Mesothelial cell of epicardium (in vitro differentiated cells): ENCODE data around the gene SLC35F2. TPM values are rescaled to one million over a fixed set of nuclear protein-coding genes. Genes with fewer than 3 reads are reported as not detected.

Source experiments
- DNase-seq, 2 experiments: peaks; one replicate each; pipeline ENCODE4 v3.0.0; 2021; ENCODE audit warnings: low spot score in 2 of 2; ENCODE audit not compliant: unreplicated experiment in 2 of 2
- H3K27ac Mint-ChIP-seq: 2 replicates; pipeline ENCODE4 v1.8.0; 2021; ENCODE audit warnings: mixed read lengths
- H3K27me3 Mint-ChIP-seq: 2 replicates; pipeline ENCODE4 v1.8.0; 2021; ENCODE audit warnings: low read depth, mixed read lengths
- H3K36me3 Mint-ChIP-seq: 2 replicates; pipeline ENCODE4 v1.8.0; 2021; ENCODE audit warnings: mixed read lengths
- H3K4me1 Mint-ChIP-seq: 2 replicates; pipeline ENCODE4 v1.8.0; 2021; ENCODE audit warnings: mixed read lengths
- H3K4me3 Mint-ChIP-seq: 2 replicates; pipeline ENCODE4 v1.8.0; 2021; ENCODE audit warnings: mild to moderate bottlenecking, moderate library complexity, mixed read lengths
- H3K9me3 Mint-ChIP-seq: 2 replicates; pipeline ENCODE4 v1.8.0; 2021; ENCODE audit warnings: mixed read lengths
- CTCF ChIP-seq: fragments of 200-600 bp; sonication (generic); IDR thresholded peaks from one replicate; pipeline ENCODE4 v1.5.0; 2021; ENCODE audit warnings: antibody characterized with exemption; ENCODE audit not compliant: unreplicated experiment
- total RNA-seq: library from RNA; stranded (reverse); gene quantifications from 3 replicates; pipeline ENCODE4 v1.2.1, GENCODE V29; 2021

The SLC35F2 gene
- total RNA-seq, 1 donor from 2014 or later, result 12.7 TPM

- Mint-ChIP-seq H3K4me1 (peaks cover 2% of the 10 kb centered on the region), H3K4me3 (no peak overlapping the region), H3K27ac (no peak overlapping the region), H3K9me3 (no peaks in the 10 kb centered on the region), H3K36me3 (no peaks in the 10 kb centered on the region), H3K27me3 (no peaks in the 10 kb centered on the region)
- TF ChIP-seq CTCF, result no peak
- DNase-seq, result no peak
Observed at GRCh38 chr11:107848345-107848744, 10.2 kb downstream of the SLC35F2 start.

- no peak overlapping the region for H3K4me3 Mint-ChIP-seq
- no peak for TF ChIP-seq CTCF
- H3K27ac Mint-ChIP-seq, result no peak overlapping the region
Observed at GRCh38 chr11:107847184-107847583, 11.4 kb downstream of the SLC35F2 start.

GRCh38 chr11:107844041-107844440 is 14.5 kb downstream of the SLC35F2 start:
- H3K4me3 Mint-ChIP-seq, result no peak overlapping the region
- no peaks in the 10 kb centered on the region for H3K9me3 Mint-ChIP-seq
- no peak for TF ChIP-seq CTCF
- H3K4me1 Mint-ChIP-seq, result peaks cover 14% of the 10 kb centered on the region
- no peaks in the 10 kb centered on the region for H3K27me3 Mint-ChIP-seq
- DNase-seq, result no peak
- no peak overlapping the region for H3K27ac Mint-ChIP-seq
- H3K36me3 Mint-ChIP-seq, result no peaks in the 10 kb centered on the region

More at GRCh38 chr11:107847184-107847583, 11.4 kb downstream of the SLC35F2 start:
- Mint-ChIP-seq H3K36me3 (no peaks in the 10 kb centered on the region), H3K4me1 (peaks cover 2% of the 10 kb centered on the region), H3K27me3 (no peaks in the 10 kb centered on the region), H3K9me3 (no peaks in the 10 kb centered on the region)
- DNase-seq, result no peak

- DNase-seq, result no peak
- Mint-ChIP-seq H3K36me3 (no peaks in the 10 kb centered on the region), H3K9me3 (no peaks in the 10 kb centered on the region), H3K27me3 (no peaks in the 10 kb centered on the region), H3K4me3 (no peak overlapping the region), H3K27ac (no peak overlapping the region), H3K4me1 (peaks cover 14% of the 10 kb centered on the region)
- no peak for TF ChIP-seq CTCF
Observed at GRCh38 chr11:107842412-107843100, 16.0 kb downstream of the SLC35F2 start.

- Mint-ChIP-seq H3K4me3 (no peak overlapping the region), H3K9me3 (no peaks in the 10 kb centered on the region), H3K4me1 (peaks cover 27% of the 10 kb centered on the region), H3K36me3 (no peaks in the 10 kb centered on the region), H3K27ac (no peak overlapping the region), H3K27me3 (no peaks in the 10 kb centered on the region)
- DNase-seq, result no peak
- TF ChIP-seq CTCF, result no peak
Observed at GRCh38 chr11:107840129-107840484, 18.5 kb downstream of the SLC35F2 start.
